ENCODE data around the gene FZD1.

- TF ChIP-seq POLR2A (IDR thresholded peaks at IDR 0.05; ENCODE audit: low read depth, low read length) = no peak
- TF ChIP-seq POLR2AphosphoS5 (IDR thresholded peaks at IDR 0.05; ENCODE audit: low read depth, low read length) = no peak
Observed at GRCh38 chr7:91249506-91250233, 14.6 kb upstream of the FZD1 start.
